ENCODE data around the gene DSEL.

The DSEL gene

DNA sequence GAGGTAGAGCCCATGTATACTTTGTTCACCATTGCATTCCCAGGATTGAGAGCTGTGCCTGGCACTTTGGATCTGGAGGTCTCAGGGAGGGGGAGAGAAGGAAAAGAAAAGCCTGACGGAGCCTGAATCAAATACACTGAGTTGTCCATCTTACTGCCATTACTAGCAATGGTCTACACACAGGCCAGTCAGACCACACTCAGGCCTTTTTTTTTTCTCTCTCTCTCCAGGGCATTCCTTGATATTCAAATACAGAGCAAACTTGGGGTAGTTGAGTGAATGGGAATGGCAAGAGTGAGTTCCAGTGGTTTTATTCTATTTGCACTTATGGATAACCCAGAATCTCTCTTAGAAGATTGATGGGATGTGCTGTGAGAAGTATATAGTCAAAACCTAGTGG is 11.8 kb downstream of the DSEL start:
- no peak for DNase-seq (ENCODE audit: low spot score)

DNA sequence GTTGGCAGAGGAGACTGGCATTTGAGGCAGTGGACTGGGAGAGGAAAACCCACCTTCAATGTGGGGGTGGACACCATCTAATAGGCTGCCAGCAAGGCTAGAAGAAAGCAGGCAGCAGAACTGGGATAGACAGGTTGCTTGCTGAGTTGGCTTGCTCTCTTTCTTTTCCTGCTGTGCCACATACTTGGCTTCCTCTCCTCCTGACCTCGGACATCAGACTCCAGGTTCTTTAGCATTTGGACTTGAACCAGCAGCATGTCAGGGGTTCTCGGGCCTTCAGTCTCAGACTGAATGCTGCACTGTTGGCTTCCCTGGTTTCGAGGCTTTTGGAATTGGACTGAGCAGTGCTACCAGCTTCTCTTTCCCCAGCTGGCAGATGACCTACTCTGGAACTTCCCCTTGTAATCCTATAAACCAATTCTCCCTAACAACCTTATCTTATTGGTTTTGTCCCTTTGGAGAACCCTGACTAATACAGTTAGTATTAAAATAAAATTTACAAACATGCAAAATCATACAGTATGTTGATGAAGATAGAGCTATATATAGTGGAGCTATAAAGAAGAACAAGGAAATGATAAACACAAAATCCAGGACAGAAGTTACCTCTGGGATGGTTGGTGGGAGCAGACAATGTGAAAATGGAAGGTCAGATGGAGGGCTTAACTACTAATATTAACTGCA is 15.9 kb downstream of the DSEL start:
- no peak for DNase-seq (ENCODE audit: low spot score)

DNA sequence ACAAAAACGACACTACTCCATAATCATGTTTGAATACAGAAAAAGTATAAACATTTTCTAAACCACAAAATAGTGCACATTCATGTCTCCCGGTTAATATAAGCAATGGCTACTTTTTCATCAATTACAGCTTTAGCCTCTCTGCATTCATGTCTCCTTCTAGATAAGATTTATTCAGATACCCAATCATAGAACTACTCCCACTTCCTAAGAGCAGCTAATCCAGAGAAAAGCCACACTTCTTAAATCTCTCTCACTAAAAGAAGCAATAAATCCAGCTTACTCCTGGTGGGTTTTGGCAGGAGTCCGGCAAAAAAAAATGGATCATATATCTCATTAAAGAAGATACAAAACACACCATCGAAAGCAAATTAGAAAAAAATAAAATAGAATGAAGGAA is 20.1 kb downstream of the DSEL start:
- DNase-seq (ENCODE audit: low spot score): no peak

DNA sequence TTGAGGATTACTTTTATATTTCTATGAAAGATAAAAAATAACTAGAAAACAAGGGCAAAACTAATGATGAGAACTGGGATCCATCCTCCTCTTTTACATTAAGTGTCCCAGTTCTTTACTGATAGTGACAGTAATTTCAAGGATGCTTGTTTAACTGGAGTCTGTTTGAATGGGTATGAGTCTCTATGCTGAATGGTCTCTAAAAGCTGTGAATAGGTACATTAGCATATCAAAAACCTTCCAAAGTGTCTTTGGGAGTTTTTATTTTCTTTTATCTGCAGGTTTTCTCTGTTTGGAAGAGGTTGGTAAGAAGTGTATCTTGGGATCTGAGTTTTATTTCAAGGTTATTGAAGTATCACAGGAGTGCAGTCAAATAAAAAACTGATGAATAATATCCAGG is 30.0 kb downstream of the DSEL start:
- DNase-seq (ENCODE audit: low spot score): no peak

DNA sequence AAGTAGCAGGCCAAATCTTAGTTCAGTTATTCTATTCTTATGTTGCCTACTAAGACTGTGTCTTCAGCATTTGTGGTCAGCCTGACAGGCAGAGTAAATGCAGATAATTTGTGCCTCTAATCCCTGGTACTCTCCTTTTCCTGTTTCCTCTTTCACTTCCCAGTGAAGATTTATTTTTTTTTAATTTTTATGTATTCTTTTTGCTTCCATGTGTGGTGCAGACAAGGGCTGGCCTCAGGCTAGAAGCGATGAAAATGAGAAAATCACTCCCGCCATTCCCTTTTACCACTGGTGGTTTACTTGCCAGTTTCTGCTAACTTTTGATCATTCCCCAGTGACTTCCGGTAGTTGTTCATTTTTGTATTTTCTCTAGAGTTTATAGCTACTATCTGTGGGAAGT is 30.9 kb downstream of the DSEL start:
- DNase-seq (ENCODE audit: low spot score): no peak

DNA sequence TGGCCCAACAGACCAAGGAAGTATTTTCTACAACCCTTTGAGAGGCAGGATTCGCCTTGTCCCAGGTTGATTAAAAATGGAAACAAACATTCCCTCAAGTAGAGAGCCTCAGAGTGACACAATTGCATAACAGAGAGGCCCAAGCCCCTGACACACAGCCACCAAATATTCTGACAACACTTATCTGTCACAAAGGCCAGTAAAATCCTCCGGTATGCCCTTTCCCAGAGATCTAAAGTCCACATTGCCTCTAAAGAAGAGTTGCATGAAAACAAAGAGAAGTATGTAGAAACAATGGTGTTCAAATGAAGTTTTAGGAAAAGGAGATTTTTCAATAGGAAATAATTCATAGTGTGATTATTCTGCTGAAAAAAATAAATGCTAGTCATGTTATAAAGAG is 32.1 kb downstream of the DSEL start:
- DNase-seq (ENCODE audit: low spot score): no peak

DNA sequence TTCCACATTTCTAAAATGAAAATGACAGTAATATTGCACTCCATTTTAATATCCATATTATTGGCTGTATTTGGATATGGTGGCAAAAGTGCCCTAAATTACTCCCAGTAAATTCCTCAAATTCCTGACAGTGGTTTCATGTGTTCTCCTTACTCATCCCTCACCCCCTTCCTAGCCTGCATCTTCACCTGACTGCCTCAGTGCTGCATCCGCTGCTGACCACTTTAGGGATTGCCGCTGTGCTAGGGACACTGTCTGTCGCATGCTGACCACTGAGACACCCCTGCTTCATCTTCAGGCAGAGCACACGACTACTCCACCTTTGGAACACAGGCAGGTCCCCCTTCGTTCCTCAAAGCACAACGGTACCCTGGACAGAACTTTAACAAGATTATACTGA is 32.6 kb downstream of the DSEL start:
- no peak for DNase-seq (ENCODE audit: low spot score)

DNA sequence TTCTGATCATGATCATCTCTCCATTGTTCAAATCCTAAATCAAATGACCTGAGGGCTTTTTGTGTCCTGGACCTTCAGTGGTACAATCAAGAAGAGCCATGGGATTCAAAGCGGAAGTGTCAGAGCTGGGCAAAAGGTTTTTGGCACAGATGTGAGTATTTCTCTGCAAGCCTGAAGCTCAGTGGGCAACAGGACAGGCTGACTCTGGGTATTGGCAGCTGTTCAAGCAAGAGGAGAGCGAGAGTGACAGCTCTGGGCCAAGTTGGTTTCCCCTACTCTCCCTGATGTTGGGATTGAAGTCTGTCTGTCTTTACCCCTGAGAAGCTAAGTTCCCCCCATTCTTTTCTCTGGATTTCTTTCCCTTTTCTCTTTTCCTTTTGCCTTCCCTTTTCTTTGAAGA is 33.3 kb downstream of the DSEL start:
- no peak for DNase-seq (ENCODE audit: low spot score)

DNA sequence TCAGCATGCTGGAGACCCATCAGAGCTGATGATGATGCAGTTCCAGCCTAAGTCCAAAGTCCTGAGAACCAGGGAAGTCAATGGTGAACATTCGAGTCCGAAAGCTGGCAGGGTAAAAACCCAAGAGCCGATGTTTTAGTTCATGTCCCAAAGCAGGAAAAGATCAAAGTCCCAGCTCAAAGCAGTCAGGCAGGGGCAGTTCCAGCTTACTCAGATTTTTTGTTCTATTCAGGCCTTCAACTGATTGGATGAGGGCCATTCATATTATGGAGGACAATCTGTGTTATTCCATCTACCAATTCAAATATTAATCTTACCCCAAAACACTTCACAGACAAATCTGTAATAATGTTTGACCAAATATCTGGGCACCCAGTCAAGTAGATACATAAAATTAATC is 38.3 kb downstream of the DSEL start:
- no peak for DNase-seq (ENCODE audit: low spot score)

DNA sequence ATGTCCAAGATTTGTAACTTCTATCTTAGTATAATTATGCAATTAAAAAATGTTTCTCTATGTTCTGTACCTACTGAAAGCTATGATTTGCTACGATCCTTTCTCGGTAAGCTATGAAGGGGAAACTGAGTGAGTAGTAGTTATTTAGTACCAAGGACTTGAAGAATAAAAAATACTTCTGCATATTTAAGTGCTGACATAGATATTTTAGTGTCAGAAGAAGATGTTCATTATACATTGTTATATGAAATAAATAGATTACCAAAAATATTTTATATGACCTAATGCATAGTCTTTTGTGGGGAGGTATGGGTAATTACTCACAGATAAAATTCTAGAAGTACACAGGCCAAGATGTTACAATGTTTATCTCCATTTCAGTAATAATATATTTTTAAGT is 39.0 kb downstream of the DSEL start:
- DNase-seq (ENCODE audit: low spot score): no peak

DNA sequence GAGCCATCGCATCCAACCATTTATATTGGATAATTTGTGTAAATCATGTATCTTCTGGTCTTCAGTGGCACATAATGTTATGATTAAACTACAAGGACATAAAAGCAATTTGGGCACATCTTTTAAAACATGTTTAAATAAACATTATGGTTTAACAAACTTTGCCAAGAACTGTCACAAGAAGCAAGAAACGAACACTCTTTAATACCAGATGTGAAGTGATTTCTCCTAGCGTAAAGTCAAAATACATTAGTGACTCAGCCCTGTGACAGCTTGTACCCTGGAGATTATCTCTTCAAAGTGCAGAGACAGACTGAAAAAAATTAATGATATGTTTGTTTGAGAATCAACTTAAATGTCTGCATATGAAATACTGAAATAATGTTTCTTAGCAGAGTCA is 39.9 kb downstream of the DSEL start:
- DNase-seq (ENCODE audit: low spot score): no peak

DNA sequence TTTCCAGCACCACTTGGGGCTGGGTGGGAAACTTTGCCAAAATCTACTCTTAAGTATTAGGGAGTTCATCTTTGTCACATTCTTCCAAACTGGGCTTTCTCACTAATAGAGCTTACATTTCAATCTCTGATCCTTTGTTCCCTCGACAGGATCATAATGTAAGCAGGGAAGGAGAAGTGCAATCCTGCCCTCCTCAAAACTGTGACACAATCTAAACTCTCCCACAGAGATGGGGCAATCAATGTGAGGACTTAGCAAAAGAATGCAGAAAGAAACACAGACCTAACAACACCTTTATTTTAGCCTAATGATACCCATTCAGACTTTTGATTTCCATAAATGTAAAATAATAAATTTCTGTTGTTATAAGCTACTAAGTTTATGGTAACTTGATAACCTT is 40.8 kb downstream of the DSEL start:
- no peak for DNase-seq (ENCODE audit: low spot score)

DNA sequence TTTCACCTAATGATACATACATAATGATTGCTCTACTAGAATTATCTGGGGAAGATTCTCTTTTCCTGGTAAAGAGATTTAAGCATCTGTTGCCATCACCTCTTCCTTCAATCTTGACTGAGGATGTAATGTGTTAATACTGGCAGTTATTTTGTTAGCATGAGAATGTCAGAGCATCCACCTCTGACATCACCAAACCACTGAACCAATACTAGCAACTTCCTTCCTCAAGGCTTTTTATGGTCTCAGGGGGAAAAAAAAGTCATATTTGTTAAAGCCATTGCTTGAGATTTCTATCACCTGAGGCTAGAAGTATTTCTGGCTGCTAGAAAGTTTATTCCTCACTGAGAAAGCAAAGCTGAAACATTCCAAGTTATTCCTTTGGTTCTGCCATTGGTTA is 48.5 kb downstream of the DSEL start:
- no peak for DNase-seq (ENCODE audit: low spot score)

DNA sequence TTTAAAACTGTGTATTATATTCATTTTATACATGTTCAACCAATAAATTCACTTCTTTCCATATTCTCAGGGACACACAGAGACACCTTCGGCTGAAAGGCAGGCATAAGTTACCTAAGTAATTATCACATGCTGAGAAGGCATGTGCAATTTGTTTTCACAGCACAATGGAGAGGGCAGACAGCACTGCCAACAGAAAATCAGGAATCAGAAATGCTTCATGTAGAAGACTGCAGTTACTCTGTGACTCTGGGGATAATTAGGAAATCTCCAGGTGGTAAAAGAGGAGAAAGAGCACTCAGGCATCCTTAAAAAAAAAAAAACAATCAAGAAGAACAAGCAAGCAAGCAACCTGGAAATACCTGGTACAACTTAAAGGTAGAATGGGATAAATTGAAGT is 49.3 kb downstream of the DSEL start:
- DNase-seq (ENCODE audit: low spot score): no peak

DNA sequence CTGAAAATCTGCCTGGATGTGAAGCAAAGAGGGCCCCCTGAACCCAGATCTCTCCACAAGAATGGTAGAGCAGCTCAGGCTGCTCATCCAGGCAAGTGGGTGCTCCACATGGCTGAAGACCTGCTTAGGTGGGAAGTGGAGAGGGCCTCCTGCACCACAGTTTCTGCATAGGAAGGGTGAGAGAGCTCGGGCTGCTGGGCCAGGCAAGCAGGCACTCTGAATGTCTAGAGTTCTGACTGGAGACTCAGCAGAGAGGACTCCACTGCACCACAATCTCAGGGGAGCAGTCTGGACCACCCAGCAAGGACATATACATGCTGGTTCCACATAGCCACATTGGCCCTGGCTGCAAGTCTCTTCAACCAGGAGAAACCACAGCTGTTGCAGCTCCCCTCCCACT is 52.0 kb downstream of the DSEL start:
- no peak for DNase-seq (ENCODE audit: low spot score)

DNA sequence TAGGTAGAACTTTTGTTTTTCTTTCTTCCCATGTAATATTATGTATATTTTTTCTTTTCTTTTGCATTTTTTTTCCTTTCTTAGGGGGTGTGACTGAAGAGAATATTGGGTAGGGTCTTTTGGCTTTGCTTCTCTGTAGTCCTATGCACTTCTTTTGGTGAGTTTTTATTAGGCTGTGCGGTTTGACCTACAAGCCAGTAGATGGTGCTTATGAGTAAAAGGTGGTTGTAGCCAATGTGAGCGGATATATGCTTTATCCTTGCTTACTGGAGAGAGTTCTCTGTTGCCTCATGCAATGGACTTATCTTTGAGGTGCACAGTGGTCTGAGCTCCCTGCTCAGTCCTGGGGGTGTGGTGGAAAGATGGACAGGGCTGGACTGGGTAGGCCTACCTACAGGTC is 52.7 kb downstream of the DSEL start:
- no peak for DNase-seq (ENCODE audit: low spot score)

DNA sequence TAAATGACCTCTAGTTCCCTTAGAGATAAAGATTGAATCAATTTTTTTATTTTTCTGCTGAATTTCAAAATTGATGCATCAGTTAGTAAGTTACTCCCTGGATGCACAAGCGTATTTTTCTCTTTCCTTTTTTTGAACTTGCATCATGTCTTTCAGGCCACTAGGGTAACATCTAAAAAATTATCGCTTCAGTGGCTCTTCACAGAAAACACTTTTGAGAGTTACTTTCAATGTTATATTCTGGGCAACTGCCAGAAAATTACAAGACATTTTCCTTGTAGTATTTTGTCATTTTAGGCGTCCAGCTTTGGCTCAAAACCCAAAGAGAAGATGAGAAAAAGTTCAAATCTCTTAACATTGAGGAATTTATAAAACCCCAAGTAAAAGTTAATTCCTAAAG is 59.8 kb downstream of the DSEL start:
- DNase-seq (ENCODE audit: low spot score): no peak

Measured in SK-N-DZ (cell line).